H1 (cell line): Measurements from ENCODE around the gene TMEM144. TPM values are rescaled to one million over a fixed set of nuclear protein-coding genes. Genes with fewer than 3 reads are reported as not detected.

ENCODE experiments used
- CTCF ChIA-PET: fragments of 300-600 bp; sonication (Branson Sonifier 250); formaldehyde crosslinking; loops from one replicate; lab custom pipeline; 2021; ENCODE audit not compliant: partially characterized antibody; lab: Charles Lee
- POLR2A ChIA-PET: fragments of 300-600 bp; sonication (Branson Sonifier 250); formaldehyde crosslinking; loops from one replicate; lab custom pipeline; 2021; ENCODE audit warnings: inconsistent platforms; ENCODE audit not compliant: partially characterized antibody; lab: Charles Lee
- DNase-seq, 2 experiments: peaks; one replicate each; pipeline versions ENCODE4 v3.0.0 to v3.0.0-alpha.2; 2010 to 2022; ENCODE audit warnings: low spot score in 2 of 2, low read depth in 1 of 2, mixed read lengths in 1 of 2
- FAIRE-seq: peaks from 2 replicates; lab custom pipeline; 2011; peaks lifted over from hg19 to GRCh38; lab: Jason Lieb, UNC
- H2AFZ ChIP-seq: 2 replicates; pipeline ENCODE4 v1.8.1; 2012; ENCODE audit warnings: low read length, inconsistent platforms
- H2AK5ac ChIP-seq: 2 replicates; pipeline ENCODE4 v1.6.1; 2013; ENCODE audit warnings: low read depth, low read length
- H2BK120ac ChIP-seq: replicated peaks from 2 replicates; pipeline ENCODE3; 2013; ENCODE audit warnings: low read depth, low read length, inconsistent platforms
- H2BK12ac ChIP-seq: 2 replicates; pipeline ENCODE4 v1.6.1; 2013; ENCODE audit warnings: low read depth, low read length
- H2BK15ac ChIP-seq: 2 replicates; pipeline ENCODE4 v1.6.1; 2013; ENCODE audit warnings: low read length
- H2BK20ac ChIP-seq: 2 replicates; pipeline ENCODE4 v1.6.1; 2013; ENCODE audit warnings: low read length
- H2BK5ac ChIP-seq: 2 replicates; pipeline ENCODE4 v1.6.1; 2013; ENCODE audit warnings: low read depth, low read length
- H3K14ac ChIP-seq: 2 replicates; pipeline ENCODE4 v1.6.1; 2013; ENCODE audit warnings: inconsistent platforms; ENCODE audit not compliant: insufficient read length
- H3K18ac ChIP-seq: 2 replicates; pipeline ENCODE4 v1.6.1; 2013; ENCODE audit warnings: low read length; ENCODE audit errors: extremely low read depth
- H3K23ac ChIP-seq: 2 replicates; pipeline ENCODE4 v1.6.1; 2013; ENCODE audit warnings: inconsistent platforms; ENCODE audit not compliant: insufficient read length
- H3K23me2 ChIP-seq: 2 replicates; pipeline ENCODE4 v1.6.1; 2013; ENCODE audit warnings: low read depth, low read length
- H3K27ac ChIP-seq: 2 replicates; pipeline ENCODE4 v1.6.1; 2011; ENCODE audit warnings: low read depth, low read length, inconsistent platforms
- H3K27me3 ChIP-seq, 4 experiments: replicated peaks in 1 of 4; 1 replicate in 1 of 4; 2 replicates in 3 of 4; pipeline versions ENCODE4 v1.6.1 to v1.8.1; 2011 to 2013; ENCODE audit warnings: low read length in 3 of 4, mild to moderate bottlenecking in 3 of 4, inconsistent platforms in 2 of 4, mixed read lengths in 2 of 4, moderate library complexity in 1 of 4; ENCODE audit not compliant: control insufficient read depth in 3 of 4, insufficient read depth in 3 of 4; ENCODE audit errors: extremely low read depth in 1 of 4
- H3K36me3 ChIP-seq, 4 experiments: 2 replicates each; pipeline versions ENCODE4 v1.6.1 to v1.8.1; 2011 to 2013; ENCODE audit warnings: mild to moderate bottlenecking in 4 of 4, low read length in 3 of 4, moderate library complexity in 2 of 4, control low read depth in 1 of 4, inconsistent platforms in 1 of 4; ENCODE audit not compliant: insufficient read depth in 4 of 4, control insufficient read depth in 2 of 4
- H3K4ac ChIP-seq: replicated peaks from 2 replicates; pipeline ENCODE3; 2013; ENCODE audit warnings: low read length, low read depth, mixed read lengths, inconsistent platforms; ENCODE audit not compliant: insufficient read length
- H3K4me1 ChIP-seq, 4 experiments: replicated peaks in 1 of 4; 1 replicate in 1 of 4; 2 replicates in 3 of 4; pipeline versions ENCODE4 v1.6.1 to v1.8.1; 2011 to 2013; ENCODE audit warnings: low read length in 3 of 4, inconsistent platforms in 2 of 4, mixed read lengths in 1 of 4; ENCODE audit not compliant: insufficient read depth in 4 of 4, control insufficient read depth in 3 of 4
- H3K4me2 ChIP-seq, 2 experiments: 2 replicates each; pipeline versions ENCODE4 v1.6.1 to v1.8.1; 2011 to 2013; ENCODE audit warnings: low read depth in 2 of 2, low read length in 2 of 2, control low read depth in 1 of 2, inconsistent platforms in 1 of 2, mild to moderate bottlenecking in 1 of 2; ENCODE audit not compliant: insufficient read depth in 1 of 2
- H3K4me3 ChIP-seq, 4 experiments: fragments of 200-600, 300-600 bp in 1 of 4; sonication (generic), shearing (Covaris generic), sonication (Bioruptor Twin) in 1 of 4; 2 replicates each; pipeline versions ENCODE4 v1.5.1 to v1.8.1; 2011 to 2016; ENCODE audit warnings: low read length in 4 of 4, low read depth in 3 of 4, control low read depth in 2 of 4, inconsistent platforms in 2 of 4, mild to moderate bottlenecking in 2 of 4, mixed read lengths in 1 of 4, moderate library complexity in 1 of 4; ENCODE audit not compliant: insufficient read depth in 2 of 4; ENCODE audit errors: extremely low read depth in 1 of 4
- H3K56ac ChIP-seq: replicated peaks from 2 replicates; pipeline ENCODE3; 2013; ENCODE audit warnings: low read depth, mild to moderate bottlenecking, mixed read lengths, low read length, inconsistent platforms; ENCODE audit not compliant: insufficient read length
- H3K79me1 ChIP-seq: 2 replicates; pipeline ENCODE4 v1.6.1; 2013; ENCODE audit warnings: low read depth, low read length, control low read depth
- H3K79me2 ChIP-seq, 2 experiments: 2 replicates each; pipeline versions ENCODE4 v1.6.1 to v1.8.1; 2012 to 2013; ENCODE audit warnings: low read length in 2 of 2, mild to moderate bottlenecking in 2 of 2, inconsistent platforms in 1 of 2; ENCODE audit not compliant: insufficient read depth in 2 of 2, control insufficient read depth in 1 of 2
- H3K9ac ChIP-seq, 4 experiments: replicated peaks in 1 of 4; 1 replicate in 1 of 4; 2 replicates in 3 of 4; pipeline versions ENCODE4 v1.6.1 to v1.8.1; 2011 to 2013; ENCODE audit warnings: low read depth in 3 of 4, low read length in 3 of 4, control low read depth in 2 of 4, mild to moderate bottlenecking in 2 of 4, moderate library complexity in 2 of 4, inconsistent platforms in 1 of 4; ENCODE audit errors: extremely low read depth in 1 of 4
- H3K9me3 ChIP-seq, 2 experiments: 2 replicates each; pipeline versions ENCODE4 v1.6.1 to v1.8.1; 2012 to 2013; ENCODE audit warnings: mild to moderate bottlenecking in 2 of 2, moderate library complexity in 2 of 2, control low read depth in 1 of 2, inconsistent platforms in 1 of 2, low read depth in 1 of 2, low read length in 1 of 2, mixed read lengths in 1 of 2; ENCODE audit not compliant: insufficient read depth in 2 of 2
- H4K20me1 ChIP-seq, 2 experiments: replicated peaks in 1 of 2; 2 replicates each; pipeline versions ENCODE3 to v1.8.1; 2011 to 2013; ENCODE audit warnings: inconsistent platforms in 2 of 2, low read length in 2 of 2, mild to moderate bottlenecking in 1 of 2; ENCODE audit not compliant: insufficient read depth in 2 of 2, control insufficient read depth in 1 of 2
- H4K5ac ChIP-seq: 2 replicates; pipeline ENCODE4 v1.6.1; 2013; ENCODE audit warnings: low read length, low read depth, mixed read lengths, inconsistent platforms; ENCODE audit not compliant: insufficient read length
- H4K8ac ChIP-seq: 2 replicates; pipeline ENCODE4 v1.8.0; 2013; ENCODE audit warnings: mild to moderate bottlenecking, moderate library complexity, low read length, inconsistent platforms; ENCODE audit not compliant: insufficient read depth; ENCODE audit errors: extremely low read depth
- H4K91ac ChIP-seq: replicated peaks from 2 replicates; pipeline ENCODE3; 2013; ENCODE audit warnings: low read length, mixed read lengths, inconsistent platforms; ENCODE audit not compliant: insufficient read length
- ATF3 ChIP-seq: IDR thresholded peaks from 2 replicates; pipeline ENCODE4 v1.6.1; 2011; ENCODE audit warnings: low read depth, mild to moderate bottlenecking, low read length; ENCODE audit not compliant: insufficient read depth
- KDM1A ChIP-seq: fragments of 200-600, 300-600 bp; sonication (generic); IDR thresholded peaks from 2 replicates; pipeline ENCODE4 v1.7.1; 2016; ENCODE audit warnings: mild to moderate bottlenecking, low read length, borderline replicate concordance
- NANOG ChIP-seq: IDR thresholded peaks from 2 replicates; pipeline ENCODE4 v1.6.1; 2011; ENCODE audit warnings: low read length, low read depth, mild to moderate bottlenecking, inconsistent platforms; ENCODE audit not compliant: insufficient read depth, poor library complexity, severe bottlenecking
- SAP30 ChIP-seq: fragments of 300-600 bp; sonication (generic); IDR thresholded peaks from 2 replicates; pipeline ENCODE4 v1.7.1; 2012; ENCODE audit warnings: low read length, moderate library complexity, mild to moderate bottlenecking, inconsistent platforms; ENCODE audit not compliant: insufficient read depth, insufficient replicate concordance
- WGBS, 2 experiments: shearing (Covaris generic) in 1 of 2; methylation state at CpG; one replicate each; pipeline versions ENCODE4 v1.1.6 to v1.1.7; 2013 to 2015; ENCODE audit warnings: low lambda C conversion rate in 2 of 2, mixed read lengths in 2 of 2, inconsistent platforms in 1 of 2, low coverage in 1 of 2, missing lambda C conversion rate in 1 of 2; ENCODE audit not compliant: insufficient replicate concordance in 2 of 2, insufficient coverage in 1 of 2, insufficient read length in 1 of 2; ENCODE audit errors: extremely low coverage in 1 of 2, missing lambda C conversion rate in 1 of 2; 5-methylcytosine and 5-hydroxymethylcytosine counted together
- polyA plus RNA-seq, 7 experiments: library from polyadenylated mRNA; depleted of rRNA in 3 of 7; stranded (reverse) in 5 of 7; unstranded in 2 of 7; fragments of >200 nt in 5 of 7; fragments of 200-250 nt in 2 of 7; gene quantifications; 1 replicate in 5 of 7; 2 replicates in 1 of 7; 4 replicates in 1 of 7; pipeline versions ENCODE4 v1.2.1 to v1.2.3, GENCODE V29; 2011 to 2013; ENCODE audit warnings: missing spikeins in 2 of 7, mixed read lengths in 2 of 7
- total RNA-seq: library from RNA; stranded (reverse); fragmentation: NEBNext Ultra II Directional; extraction: Animal tissue kit (Norgen Biotek cat#: 25700); gene quantifications from 2 replicates; pipeline ENCODE4 v1.2.1, GENCODE V29; 2021

TMEM144 gene
- total and polyA plus RNA-seq, 2 of the 8 experiments (the other 6 are each of a cell fraction or from before 2014, with no cell fraction given): 1.9 to 2.6 TPM

GRCh38 chr4:158211222-158211621 is 936 bp downstream of the TMEM144 start:
- H4K20me1 ChIP-seq: no peaks in the 10 kb centered on the region
- no peak overlapping the region for H2BK120ac ChIP-seq
- H3K79me1 ChIP-seq: no peaks in the 10 kb centered on the region
- no peak overlapping the region for H2BK20ac ChIP-seq
- no peak overlapping the region for H3K14ac ChIP-seq
- ChIA-PET CTCF (interaction anchor here (0.9 to 2.0 kb wide), 4 partner anchors 19 to 652 kb away, joined by 3 to 4 read pairs (median 3); no protein-coding TSS in a partner anchor), POLR2A (no interaction called here)
- H4K91ac ChIP-seq: no peak overlapping the region
- H3K79me2 ChIP-seq: no peaks in the 10 kb centered on the region
- H2BK12ac ChIP-seq: no peak overlapping the region
- H2AFZ ChIP-seq: 0 out of 2 replicates have a peak overlapping the region, but pooled peaks have one; percentile 1
- H4K5ac ChIP-seq: no peak overlapping the region
- 72% methylated on average over 3 of the region's 3 CpGs; no CpG with 5 or more reads in 1 of the 2 experiments for WGBS, 2 experiments
- DNase-seq: no peak
- H2BK5ac ChIP-seq: no peak overlapping the region
- H3K4me3 ChIP-seq: peak overlapping the region in 1 of 4 experiments; percentile 61; a peak in 2 of 8 replicates
- no peak overlapping the region for H3K18ac ChIP-seq
- H3K23me2 ChIP-seq: no peaks in the 10 kb centered on the region; the same call in 1 of the 2 replicates
- peak overlapping the region in 1 of 2 experiments; percentile 68; a peak in 3 of 4 replicates for H3K4me2 ChIP-seq
- peak; percentile 55 for FAIRE-seq
- H3K9ac ChIP-seq: no peak overlapping the region
- H3K9me3 ChIP-seq: no peaks in the 10 kb centered on the region
- no peak overlapping the region for H4K8ac ChIP-seq
- no peak overlapping the region for H3K4ac ChIP-seq
- no peak overlapping the region for H3K23ac ChIP-seq
- H2BK15ac ChIP-seq: no peak overlapping the region
- H3K4me1 ChIP-seq: no peaks in the 10 kb centered on the region; a peak in 1 of 7 replicates
- no peak overlapping the region for H3K56ac ChIP-seq
- H3K36me3 ChIP-seq: no peaks in the 10 kb centered on the region
- no peak overlapping the region for H3K27ac ChIP-seq
- H3K27me3 ChIP-seq: no peaks in the 10 kb centered on the region
- no peak overlapping the region for H2AK5ac ChIP-seq
- no peak for TF ChIP-seq ATF3
- no peak for TF ChIP-seq NANOG
- TF ChIP-seq SAP30: no peak
- TF ChIP-seq KDM1A: no peak
